Activated CD4-positive, alpha-beta memory T cell treated with anti-CD3 and anti-CD28 coated beads for 36 hours (primary cell): ENCODE data around the gene BAZ2B. TPM values are rescaled to one million over a fixed set of nuclear protein-coding genes. Genes with fewer than 3 reads are reported as not detected.
"Not testable (repeated sequence)": the region's sequence is repeated elsewhere in the genome, so short reads cannot be mapped to it uniquely, and the experiment has no call there.

Experiments
- CTCF ChIA-PET: fragments of 350-600 bp; sonication (Branson Sonifier 250); formaldehyde crosslinking; loops from one replicate; lab custom pipeline; 2021; ENCODE audit warnings: antibody characterized with exemption, inconsistent platforms; lab: Charles Lee
- POLR2A ChIA-PET: fragments of 350-600 bp; sonication (Branson Sonifier 250); formaldehyde crosslinking; loops from one replicate; lab custom pipeline; 2021; ENCODE audit warnings: antibody characterized with exemption; lab: Charles Lee
- DNase-seq: peaks from one replicate; pipeline ENCODE4 v3.0.0-alpha.2; 2020
- H3K27ac Mint-ChIP-seq: one replicate; pipeline ENCODE4 v1.8.0; 2021; ENCODE audit warnings: mixed read lengths
- H3K27me3 Mint-ChIP-seq: one replicate; pipeline ENCODE4 v1.8.0; 2021; ENCODE audit warnings: mixed read lengths
- H3K36me3 Mint-ChIP-seq: one replicate; pipeline ENCODE4 v1.8.0; 2021; ENCODE audit warnings: mixed read lengths
- H3K4me1 Mint-ChIP-seq: one replicate; pipeline ENCODE4 v1.8.0; 2021; ENCODE audit warnings: low read depth, mixed read lengths
- H3K4me3 Mint-ChIP-seq: one replicate; pipeline ENCODE4 v1.8.0; 2021; ENCODE audit warnings: mild to moderate bottlenecking, mixed read lengths
- H3K9me3 Mint-ChIP-seq: one replicate; pipeline ENCODE4 v1.8.0; 2021; ENCODE audit warnings: mixed read lengths
- intact Hi-C: fragments of 100-400 bp; cut with micrococcal nuclease; formaldehyde crosslinking; loops from one replicate; pipeline ENCODE4 v1.15.1; 2023
- total RNA-seq, 2 experiments: library from RNA; stranded (reverse); gene quantifications; one replicate each; pipeline ENCODE4 v1.2.3, GENCODE V29; 2021

BAZ2B gene
- total RNA-seq, 2 experiments from 2014 or later = 9.1 to 10.2 TPM

GRCh38 chr2:159362816-159363251 lies 253.5 kb downstream of the BAZ2B start:
- H3K9me3 Mint-ChIP-seq = peaks cover 7% of the 10 kb centered on the region
- intact Hi-C loops = no loop called here
- H3K4me1 Mint-ChIP-seq = no peaks in the 10 kb centered on the region
- peaks cover 23% of the 10 kb centered on the region for H3K36me3 Mint-ChIP-seq
- DNase-seq = no peak
- H3K4me3 Mint-ChIP-seq = no peak overlapping the region
- no peaks in the 10 kb centered on the region for H3K27me3 Mint-ChIP-seq
- H3K27ac Mint-ChIP-seq = no peak overlapping the region
- CTCF ChIA-PET = no interaction called here
- POLR2A ChIA-PET = no interaction called here

- H3K9me3 Mint-ChIP-seq = peaks cover 7% of the 10 kb centered on the region
- POLR2A ChIA-PET = no interaction called here
- intact Hi-C loops = no loop called here
- H3K27ac Mint-ChIP-seq = no peak overlapping the region
- no peak overlapping the region for H3K4me3 Mint-ChIP-seq
- H3K27me3 Mint-ChIP-seq = no peaks in the 10 kb centered on the region
- H3K4me1 Mint-ChIP-seq = no peaks in the 10 kb centered on the region
- CTCF ChIA-PET = no interaction called here
- H3K36me3 Mint-ChIP-seq = peaks cover 23% of the 10 kb centered on the region
- DNase-seq = no peak
These were observed 254.3 kb downstream of the BAZ2B start for GRCh38 chr2:159362094-159362493.

- not testable (repeated sequence) for H3K9me3 Mint-ChIP-seq
These were observed 254.7 kb downstream of the BAZ2B start for GRCh38 chr2:159361603-159362002.

GRCh38 chr2:159356053-159356554 lies 260.2 kb downstream of the BAZ2B start:
- ChIA-PET POLR2A (no interaction called here), CTCF (no interaction called here)
- Mint-ChIP-seq H3K4me3 (no peak overlapping the region), H3K27me3 (no peaks in the 10 kb centered on the region), H3K36me3 (peaks cover 7% of the 10 kb centered on the region), H3K9me3 (peaks cover 2% of the 10 kb centered on the region), H3K4me1 (no peaks in the 10 kb centered on the region), H3K27ac (no peak overlapping the region)
- intact Hi-C loops = no loop called here
- DNase-seq = no peak

More at GRCh38 chr2:159361603-159362002, 254.7 kb downstream of the BAZ2B start:
- DNase-seq, H3K27ac Mint-ChIP-seq, H3K4me3 Mint-ChIP-seq, intact Hi-C loops, H3K4me1 Mint-ChIP-seq, POLR2A ChIA-PET, H3K27me3 Mint-ChIP-seq, CTCF ChIA-PET: not testable (repeated sequence)
- peaks cover 26% of the 10 kb centered on the region for H3K36me3 Mint-ChIP-seq

- ChIA-PET POLR2A (no interaction called here), CTCF (no interaction called here)
- no peaks in the 10 kb centered on the region for H3K4me1 Mint-ChIP-seq
- peaks cover 4% of the 10 kb centered on the region for H3K36me3 Mint-ChIP-seq
- H3K4me3 Mint-ChIP-seq = no peak overlapping the region
- H3K27ac Mint-ChIP-seq = no peak overlapping the region
- H3K27me3 Mint-ChIP-seq = no peaks in the 10 kb centered on the region
- DNase-seq = no peak
- H3K9me3 Mint-ChIP-seq = no peaks in the 10 kb centered on the region
- intact Hi-C loops = no loop called here
These were observed 264.4 kb downstream of the BAZ2B start for GRCh38 chr2:159351977-159352376.

GRCh38 chr2:159349674-159350299 lies 266.6 kb downstream of the BAZ2B start:
- H3K36me3 Mint-ChIP-seq = peaks cover 6% of the 10 kb centered on the region
- H3K4me3 Mint-ChIP-seq = no peak overlapping the region
- no peak for DNase-seq
- H3K9me3 Mint-ChIP-seq = no peaks in the 10 kb centered on the region
- no peaks in the 10 kb centered on the region for H3K27me3 Mint-ChIP-seq
- no peaks in the 10 kb centered on the region for H3K4me1 Mint-ChIP-seq
- intact Hi-C loops = no loop called here
- CTCF ChIA-PET = no interaction called here
- no peak overlapping the region for H3K27ac Mint-ChIP-seq
- POLR2A ChIA-PET = no interaction called here

- CTCF ChIA-PET = no interaction called here
- Mint-ChIP-seq H3K9me3 (no peaks in the 10 kb centered on the region), H3K36me3 (peaks cover 11% of the 10 kb centered on the region), H3K27ac (no peak overlapping the region), H3K4me1 (no peaks in the 10 kb centered on the region), H3K4me3 (no peak overlapping the region), H3K27me3 (no peaks in the 10 kb centered on the region)
- POLR2A ChIA-PET = no interaction called here
- intact Hi-C loops = no loop called here
- DNase-seq = no peak
These were observed 289.6 kb downstream of the BAZ2B start for GRCh38 chr2:159326569-159327255.

- ChIA-PET POLR2A (no interaction called here), CTCF (no interaction called here)
- Mint-ChIP-seq H3K4me1 (no peaks in the 10 kb centered on the region), H3K36me3 (no peaks in the 10 kb centered on the region), H3K9me3 (no peaks in the 10 kb centered on the region), H3K27ac (no peak overlapping the region), H3K4me3 (no peak overlapping the region), H3K27me3 (no peaks in the 10 kb centered on the region)
- intact Hi-C loops = no loop called here
- no peak for DNase-seq
These were observed 293.9 kb downstream of the BAZ2B start for GRCh38 chr2:159322419-159322818.

GRCh38 chr2:159317392-159318088 lies 298.8 kb downstream of the BAZ2B start:
- no peak for DNase-seq
- POLR2A ChIA-PET = no interaction called here
- intact Hi-C loops = no loop called here
- Mint-ChIP-seq H3K27ac (no peak overlapping the region), H3K36me3 (peaks cover 10% of the 10 kb centered on the region), H3K27me3 (no peaks in the 10 kb centered on the region), H3K4me3 (no peak overlapping the region), H3K9me3 (peaks cover 7% of the 10 kb centered on the region), H3K4me1 (no peaks in the 10 kb centered on the region)
- CTCF ChIA-PET = no interaction called here

- intact Hi-C loops = no loop called here
- H3K4me1 Mint-ChIP-seq = no peaks in the 10 kb centered on the region
- CTCF ChIA-PET = no interaction called here
- H3K36me3 Mint-ChIP-seq = peaks cover 6% of the 10 kb centered on the region
- H3K4me3 Mint-ChIP-seq = no peak overlapping the region
- no peak for DNase-seq
- no peak overlapping the region for H3K27ac Mint-ChIP-seq
- POLR2A ChIA-PET = no interaction called here
- peaks cover 10% of the 10 kb centered on the region for H3K27me3 Mint-ChIP-seq
- peaks cover 7% of the 10 kb centered on the region for H3K9me3 Mint-ChIP-seq
These were observed 308.4 kb downstream of the BAZ2B start for GRCh38 chr2:159307942-159308341.

- H3K4me1 Mint-ChIP-seq = no peaks in the 10 kb centered on the region
- H3K36me3 Mint-ChIP-seq = peaks cover 6% of the 10 kb centered on the region
- ChIA-PET POLR2A (no interaction called here), CTCF (no interaction called here)
- intact Hi-C loops = no loop called here
- peaks cover 13% of the 10 kb centered on the region for H3K27me3 Mint-ChIP-seq
- H3K4me3 Mint-ChIP-seq = no peak overlapping the region
- H3K27ac Mint-ChIP-seq = no peak overlapping the region
- peaks cover 10% of the 10 kb centered on the region for H3K9me3 Mint-ChIP-seq
- DNase-seq = no peak
These were observed 315.8 kb downstream of the BAZ2B start for GRCh38 chr2:159300586-159300985.

GRCh38 chr2:159298967-159299366 lies 317.4 kb downstream of the BAZ2B start:
- no peak for DNase-seq
- peaks cover 6% of the 10 kb centered on the region for H3K9me3 Mint-ChIP-seq
- no peak overlapping the region for H3K27ac Mint-ChIP-seq
- H3K4me3 Mint-ChIP-seq = no peak overlapping the region
- ChIA-PET POLR2A (no interaction called here), CTCF (no interaction called here)
- peaks cover 9% of the 10 kb centered on the region for H3K27me3 Mint-ChIP-seq
- intact Hi-C loops = no loop called here
- H3K36me3 Mint-ChIP-seq = peaks cover 5% of the 10 kb centered on the region
- H3K4me1 Mint-ChIP-seq = no peaks in the 10 kb centered on the region
